Thymus (tissue), 14 donors: Measurements from ENCODE around the gene SMIM32. TPM values are rescaled to one million over a fixed set of nuclear protein-coding genes. Genes with fewer than 3 reads are reported as not detected.

Experiments
- DNase-seq, 9 donors: peaks; one replicate each; pipeline ENCODE4 v3.0.0-alpha.2; 2013; ENCODE audit warnings: low spot score in 9 of 9, low read depth in 6 of 9, missing footprints in 1 of 9
- H3K27ac ChIP-seq, 2 donors: one replicate each; pipeline ENCODE4 v1.5.1; 2013; ENCODE audit warnings: control low read depth in 1 of 2, low read depth in 1 of 2, low read length in 1 of 2, mild to moderate bottlenecking in 1 of 2, moderate library complexity in 1 of 2
- H3K27me3 ChIP-seq, 2 donors: one replicate each; pipeline ENCODE4 v1.5.1; 2013; ENCODE audit warnings: low read length in 1 of 2; ENCODE audit not compliant: control insufficient read depth in 2 of 2, insufficient read depth in 1 of 2
- H3K36me3 ChIP-seq, 2 donors: one replicate each; pipeline ENCODE4 v1.5.1; 2013; ENCODE audit warnings: low read length in 1 of 2, mild to moderate bottlenecking in 1 of 2, moderate library complexity in 1 of 2; ENCODE audit not compliant: control insufficient read depth in 2 of 2, insufficient read depth in 2 of 2
- H3K4me1 ChIP-seq, 2 donors: one replicate each; pipeline ENCODE4 v1.5.1; 2013; ENCODE audit warnings: low read length in 2 of 2; ENCODE audit not compliant: control insufficient read depth in 2 of 2, insufficient read depth in 2 of 2
- H3K4me3 ChIP-seq, 2 donors: one replicate each; pipeline ENCODE4 v1.5.1; 2013; ENCODE audit warnings: low read length in 2 of 2, control low read depth in 1 of 2, mild to moderate bottlenecking in 1 of 2
- H3K9me3 ChIP-seq, 2 donors: one replicate each; pipeline ENCODE4 v1.5.1; 2013; ENCODE audit warnings: low read length in 1 of 2, mild to moderate bottlenecking in 1 of 2; ENCODE audit not compliant: control insufficient read depth in 2 of 2, insufficient read depth in 1 of 2
- WGBS: extraction: QIAGEN DNeasy Blood & Tissue Kit; methylation state at CpG from one replicate; pipeline ENCODE4 v1.1.7; 2013; 5-methylcytosine and 5-hydroxymethylcytosine counted together
- long read RNA-seq, 10 donors: transcript quantifications; one replicate each; lab custom pipeline, GENCODE V29; 2026
- polyA plus RNA-seq: library from polyadenylated mRNA; stranded (reverse); fragments of 200-250 nt; gene quantifications from one replicate; pipeline ENCODE4 v1.2.3, GENCODE V29; 2013
- total RNA-seq: library from RNA; stranded (reverse); fragments of 120-200 nt; gene quantifications from one replicate; pipeline ENCODE4 v1.2.4, GENCODE V29; 2013
- donor health status: healthy.

The SMIM32 gene
- total RNA-seq: not detected
- polyA plus RNA-seq: 0.05 TPM
- long read RNA-seq, donor 1: 0 reads
- long read RNA-seq, donor 2: 0 reads
- long read RNA-seq, donor 3: 0 reads
- long read RNA-seq, donor 4, partial matches to known transcripts: 0 of 1 reads
- long read RNA-seq, donor 4, other reads (novel, unspliced or antisense): 0 of 1 reads
- long read RNA-seq, donor 5, partial matches to known transcripts: 0 of 3 reads
- long read RNA-seq, donor 5, other reads (novel, unspliced or antisense): 0 of 3 reads
- long read RNA-seq, donor 6: 0 reads
- long read RNA-seq, donor 7: 0 reads
- long read RNA-seq, donor 8: 0 reads
- long read RNA-seq, donor 9: 0 reads
- long read RNA-seq, donor 10: 0 reads

DNA sequence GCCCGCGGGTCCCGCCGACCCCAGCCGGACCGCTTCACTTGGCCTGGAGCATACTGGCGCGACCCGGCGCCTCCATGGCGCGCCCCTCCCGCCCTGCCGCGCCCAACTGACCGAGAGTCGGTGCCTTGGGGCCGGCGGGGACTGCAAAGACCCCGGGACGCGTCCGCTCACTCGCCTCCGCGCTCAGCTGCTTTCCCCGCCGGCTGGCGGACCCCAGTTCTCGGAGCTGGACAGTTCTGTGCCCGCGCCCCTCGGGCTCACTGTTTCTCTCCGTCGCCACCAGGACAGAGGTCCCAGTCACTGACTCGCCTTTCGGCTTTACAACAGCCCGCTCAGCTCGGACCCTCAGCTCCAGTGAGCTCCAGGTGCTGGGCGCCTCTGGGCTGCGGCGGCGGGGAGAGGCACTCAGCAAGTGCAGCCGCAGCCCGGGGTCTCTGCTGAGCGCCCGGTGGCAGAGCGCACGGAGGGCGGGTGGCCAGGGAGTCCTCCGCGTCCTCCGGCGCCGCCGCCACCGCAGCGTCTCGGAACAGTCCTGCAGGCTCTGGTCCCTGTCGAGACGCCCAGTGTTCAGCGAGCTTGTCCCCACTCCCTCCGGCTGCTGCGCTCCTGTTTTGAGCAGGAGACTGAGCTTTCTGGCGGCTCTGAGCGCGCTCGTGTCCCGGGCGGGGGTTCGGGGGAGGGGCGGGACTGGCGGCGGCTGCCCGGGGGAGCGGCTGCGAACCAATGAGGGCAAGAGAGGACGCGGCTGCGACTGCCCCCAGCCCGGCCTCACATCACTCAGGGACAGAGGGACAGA lies at the start of gene SMIM32:
TSS of gene SMIM32 (minus strand) at position 637 of the 796 bp plus-strand sequence. CDS start 638 bp downstream, outside the sequence.
- WGBS: 1% methylated on average over 81 of the region's 81 CpGs
- no peaks in the 10 kb centered on the region for H3K4me1 ChIP-seq
- peaks cover 0 to 1% of the 10 kb centered on the region in 2 donors for H3K9me3 ChIP-seq
- peak within 1 kb of the TSS in 1 of 2 donors; percentile 5 for H3K4me3 ChIP-seq
- H3K27me3 ChIP-seq: peaks cover 36 to 67% of the 10 kb centered on the region in 2 donors
- no peak for DNase-seq
- no peaks in the 10 kb centered on the region for H3K36me3 ChIP-seq
- H3K27ac ChIP-seq: peak within 1 kb of the TSS in 1 of 2 donors; percentile 2

DNA sequence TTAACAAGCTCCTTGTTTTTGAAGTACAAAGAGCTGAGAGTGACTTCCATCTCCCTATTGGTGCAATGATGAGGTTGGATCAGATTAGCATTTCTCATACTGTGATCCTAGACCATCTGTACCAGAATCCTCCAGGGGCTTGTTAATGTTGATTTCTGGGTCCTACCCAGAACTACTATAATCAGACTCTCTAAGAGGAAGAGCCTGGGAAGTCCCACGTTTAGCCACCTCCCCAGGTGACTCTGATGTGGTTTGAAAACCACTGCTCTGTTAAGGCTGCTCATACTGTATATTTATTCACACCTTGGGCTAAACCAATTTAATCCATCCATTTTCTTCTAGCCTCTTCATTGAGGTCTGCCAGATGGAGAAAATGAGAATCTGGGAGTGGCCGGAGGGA lies 49.6 kb upstream of the SMIM32 start:
- H3K27me3 ChIP-seq: no peaks in the 10 kb centered on the region
- no peaks in the 10 kb centered on the region for H3K4me1 ChIP-seq

DNA sequence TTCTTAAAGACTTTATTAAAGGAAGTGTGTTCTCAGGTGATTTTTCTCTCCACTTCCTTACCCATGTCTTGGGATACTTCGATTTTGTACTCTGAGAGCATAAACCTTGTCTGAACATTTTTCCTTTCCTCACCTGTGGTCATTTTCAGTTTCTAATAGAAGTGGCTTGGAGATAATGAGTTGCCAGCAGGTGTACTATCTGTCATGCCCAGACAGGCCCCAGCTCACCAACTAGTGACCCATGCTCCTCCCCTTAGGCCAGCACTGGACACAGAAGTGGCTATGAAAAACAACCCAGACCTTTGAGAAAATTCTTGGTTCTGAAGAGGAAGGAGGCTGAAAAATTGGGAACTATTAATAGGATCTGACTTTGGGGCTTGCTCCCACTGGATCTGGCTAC lies 49.2 kb upstream of the SMIM32 start:
- H3K27me3 ChIP-seq: no peaks in the 10 kb centered on the region
- H3K27ac ChIP-seq: no peak overlapping the region
- H3K9me3 ChIP-seq: no peaks in the 10 kb centered on the region
- no peak for DNase-seq
- no peak overlapping the region for H3K4me3 ChIP-seq
- no peaks in the 10 kb centered on the region for H3K36me3 ChIP-seq
- no peaks in the 10 kb centered on the region for H3K4me1 ChIP-seq
- WGBS: 35% methylated on average over 1 of the region's 1 CpG

More for the DNA sequence above, 49.6 kb upstream of the SMIM32 start:
- WGBS: 54% methylated on average over 2 of the region's 2 CpGs
- no peaks in the 10 kb centered on the region for H3K36me3 ChIP-seq
- no peaks in the 10 kb centered on the region for H3K9me3 ChIP-seq
- no peak overlapping the region for H3K4me3 ChIP-seq
- no peak for DNase-seq
- no peak overlapping the region for H3K27ac ChIP-seq

DNA sequence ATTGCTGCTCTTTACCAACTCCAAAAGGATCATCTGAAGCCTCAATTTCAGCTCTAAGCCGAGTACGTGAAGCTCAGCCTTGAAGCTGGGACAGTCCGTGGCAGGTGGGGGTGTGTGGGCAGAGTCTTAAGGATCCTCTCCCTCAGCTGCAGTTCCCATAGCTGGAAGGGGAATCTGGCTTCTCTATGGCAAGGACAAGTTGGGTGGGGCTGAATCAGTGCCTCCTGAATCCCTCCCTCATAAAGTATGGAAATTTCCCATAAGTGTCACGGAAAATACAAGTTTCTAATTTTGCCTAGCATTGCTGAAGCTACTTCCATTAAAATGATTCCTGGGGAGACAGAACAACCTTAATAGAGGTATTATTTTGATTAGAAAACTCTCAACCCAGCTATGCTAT lies 47.9 kb upstream of the SMIM32 start:
- H3K9me3 ChIP-seq: no peaks in the 10 kb centered on the region
- WGBS: 95% methylated on average over 4 of the region's 4 CpGs

DNA sequence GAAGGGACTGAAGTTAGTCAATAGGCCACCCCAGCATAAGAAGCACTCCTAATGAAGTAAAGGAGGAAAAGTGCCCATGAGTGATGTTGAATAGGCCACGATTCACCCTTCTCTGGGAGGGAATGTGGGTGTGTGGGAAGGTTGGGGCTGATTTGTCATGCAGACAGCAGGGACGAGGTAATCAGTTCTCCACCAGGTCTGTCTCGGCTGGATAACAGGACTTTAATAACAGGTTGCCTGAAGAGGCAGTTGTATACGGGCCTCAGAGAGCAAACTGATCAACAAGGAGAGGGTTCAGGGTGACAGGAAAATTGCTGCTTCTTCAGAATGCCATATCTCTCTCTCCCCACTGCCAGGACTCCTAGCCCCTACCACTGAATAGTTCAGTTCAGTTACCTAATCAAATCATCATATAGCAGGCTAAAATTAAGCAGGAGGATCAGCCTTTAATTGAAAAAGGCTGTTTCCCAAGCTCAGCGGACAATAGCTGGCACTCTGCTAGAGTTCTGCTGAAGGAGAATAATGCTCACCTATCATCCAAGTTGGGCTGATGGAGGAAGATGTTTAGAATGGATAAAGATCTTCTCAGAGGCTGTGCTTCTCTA lies 43.6 kb upstream of the SMIM32 start:
- H3K27ac ChIP-seq: no peak overlapping the region
- 64% methylated on average over 5 of the region's 5 CpGs for WGBS
- no peaks in the 10 kb centered on the region for H3K4me1 ChIP-seq
- no peaks in the 10 kb centered on the region for H3K36me3 ChIP-seq
- H3K9me3 ChIP-seq: no peaks in the 10 kb centered on the region
- no peaks in the 10 kb centered on the region for H3K27me3 ChIP-seq
- DNase-seq: no peak
- H3K4me3 ChIP-seq: no peak overlapping the region

More for the DNA sequence above, 47.9 kb upstream of the SMIM32 start:
- H3K36me3 ChIP-seq: no peaks in the 10 kb centered on the region
- no peaks in the 10 kb centered on the region for H3K4me1 ChIP-seq
- no peak overlapping the region for H3K27ac ChIP-seq
- no peaks in the 10 kb centered on the region for H3K27me3 ChIP-seq
- no peak overlapping the region for H3K4me3 ChIP-seq
- DNase-seq: no peak

DNA sequence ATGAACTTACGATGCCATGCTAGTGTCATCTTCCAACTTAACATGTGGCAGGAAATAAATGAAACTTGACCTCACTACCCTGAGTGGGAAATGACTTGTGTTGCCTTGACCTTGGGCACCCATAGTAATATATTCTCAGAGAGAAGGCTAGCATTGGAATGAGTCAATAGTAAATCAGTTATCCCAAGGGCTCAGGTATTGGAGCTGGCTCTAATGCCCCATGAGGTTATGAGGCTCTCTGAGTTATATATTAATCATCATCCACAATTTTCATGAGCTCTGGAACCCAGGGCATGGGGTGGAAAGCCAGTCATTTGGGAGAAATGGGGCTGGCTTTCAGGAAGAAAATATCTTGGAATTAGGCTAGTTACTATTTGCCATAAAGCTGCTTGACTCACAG lies 42.4 kb upstream of the SMIM32 start:
- Histone ChIP-seq H3K36me3 (no peaks in the 10 kb centered on the region), H3K27ac (no peak overlapping the region), H3K27me3 (no peaks in the 10 kb centered on the region), H3K9me3 (no peaks in the 10 kb centered on the region), H3K4me3 (no peak overlapping the region), H3K4me1 (no peaks in the 10 kb centered on the region)
- DNase-seq: no peak
- 55% methylated on average over 1 of the region's 1 CpG for WGBS

DNA sequence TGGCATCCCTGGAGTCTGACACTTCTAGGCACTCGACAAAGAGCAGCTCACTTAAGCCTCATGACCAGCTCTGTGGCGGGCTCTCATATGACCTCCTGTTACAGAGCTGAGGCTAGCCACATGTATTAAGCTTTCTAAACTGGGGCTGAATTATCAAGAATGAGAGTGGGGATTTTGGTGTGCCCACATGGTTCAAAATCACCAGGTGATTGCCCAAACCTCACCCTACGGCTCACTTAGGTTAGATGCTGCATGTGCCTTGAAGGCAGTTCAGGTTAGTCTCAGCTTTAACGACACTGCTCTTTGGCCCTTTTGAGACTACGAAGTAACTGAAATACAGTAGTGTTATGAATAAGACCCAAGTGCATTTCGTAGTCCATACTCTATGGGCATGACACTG lies 39.4 kb upstream of the SMIM32 start:
- Histone ChIP-seq H3K27me3 (peaks cover 0 to 11% of the 10 kb centered on the region in 2 donors), H3K4me3 (no peak overlapping the region), H3K36me3 (no peaks in the 10 kb centered on the region), H3K9me3 (no peaks in the 10 kb centered on the region), H3K4me1 (no peaks in the 10 kb centered on the region), H3K27ac (no peak overlapping the region)
- WGBS: 95% methylated on average over 6 of the region's 6 CpGs
- no peak for DNase-seq

DNA sequence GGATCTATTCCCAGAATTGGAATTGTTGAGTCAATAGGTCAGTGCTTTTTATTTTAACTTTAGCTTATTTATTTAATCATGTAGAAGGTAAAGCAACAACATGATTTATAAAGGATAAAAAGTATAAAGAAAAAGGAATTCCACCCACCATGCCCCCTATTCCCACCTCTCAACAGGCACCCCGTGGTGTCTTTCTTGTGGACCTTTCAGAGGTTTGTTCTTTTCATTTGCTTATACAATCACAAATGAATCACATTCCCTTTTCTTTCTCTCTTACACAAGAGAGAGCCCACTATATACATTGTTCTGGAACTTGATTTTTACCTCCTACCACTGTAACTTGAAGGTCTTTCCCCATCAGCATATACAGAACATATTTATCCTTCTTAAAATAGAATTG lies 37.2 kb upstream of the SMIM32 start:
- WGBS: 27% methylated on average over 1 of the region's 1 CpG

More for the DNA sequence above, 37.2 kb upstream of the SMIM32 start:
- Histone ChIP-seq H3K4me3 (no peak overlapping the region), H3K4me1 (no peaks in the 10 kb centered on the region), H3K9me3 (no peaks in the 10 kb centered on the region), H3K27ac (no peak overlapping the region), H3K27me3 (peaks cover 0 to 11% of the 10 kb centered on the region in 2 donors), H3K36me3 (no peaks in the 10 kb centered on the region)
- DNase-seq: no peak
